DMS53 treated with DMSO at 0.1 percent for 48 hours (cell line): Measurements from ENCODE around the gene WAPL.
A peak's percentile ranks its signal among the peaks of the same experiment; 100 is the strongest.
"Not testable (repeated sequence)": the region's sequence is repeated elsewhere in the genome, so short reads cannot be mapped to it uniquely, and the experiment has no call there.

Experiments
- DNase-seq: peaks from one replicate; lab custom pipeline; 2025; ENCODE audit not compliant: unreplicated experiment; lab: John Stamatoyannopoulos, UW

The WAPL gene

GRCh38 chr10:86521678-86522509, at the start of gene WAPL:
WAPL (minus strand) TSS chr10:86521792; CDS start chr10:86518069, 3,723 bp downstream.
- peak; percentile 88 for DNase-seq

- DNase-seq, result no peak
These were observed 47.7 kb upstream of the WAPL start for GRCh38 chr10:86569335-86569734.

- DNase-seq, result not testable (repeated sequence)
These were observed 44.9 kb upstream of the WAPL start for GRCh38 chr10:86566518-86566917.

- DNase-seq, result not testable (repeated sequence)
These were observed 41.7 kb upstream of the WAPL start for GRCh38 chr10:86563338-86563737.

GRCh38 chr10:86558695-86559094, 37.1 kb upstream of the WAPL start:
- not testable (repeated sequence) for DNase-seq

GRCh38 chr10:86556933-86557649, 35.5 kb upstream of the WAPL start:
- peak; percentile 67 for DNase-seq

- no peak for DNase-seq
These were observed 34.9 kb upstream of the WAPL start for GRCh38 chr10:86556532-86556931.

- no peak for DNase-seq
These were observed 32.0 kb upstream of the WAPL start for GRCh38 chr10:86553639-86554038.

GRCh38 chr10:86553213-86553612, 31.6 kb upstream of the WAPL start:
- no peak for DNase-seq

- no peak for DNase-seq
These were observed 25.7 kb upstream of the WAPL start for GRCh38 chr10:86547296-86547695.

- DNase-seq, result no peak
These were observed 23.5 kb upstream of the WAPL start for GRCh38 chr10:86545101-86545500.

GRCh38 chr10:86540016-86540415, 18.4 kb upstream of the WAPL start:
- no peak for DNase-seq

GRCh38 chr10:86538547-86538946, 17.0 kb upstream of the WAPL start:
- DNase-seq, result no peak

GRCh38 chr10:86538040-86538439, 16.4 kb upstream of the WAPL start:
- not testable (repeated sequence) for DNase-seq

GRCh38 chr10:86536294-86536861, 14.8 kb upstream of the WAPL start:
- no peak for DNase-seq

GRCh38 chr10:86535132-86535882, 13.7 kb upstream of the WAPL start:
- DNase-seq, result peak; percentile 42

GRCh38 chr10:86533328-86533727, 11.7 kb upstream of the WAPL start:
- no peak for DNase-seq

GRCh38 chr10:86528736-86529135, 7.1 kb upstream of the WAPL start:
- not testable (repeated sequence) for DNase-seq

GRCh38 chr10:86526606-86527005, 5.0 kb upstream of the WAPL start:
- DNase-seq, result no peak

GRCh38 chr10:86525713-86526112, 4.1 kb upstream of the WAPL start:
- not testable (repeated sequence) for DNase-seq
